Skeletal muscle cell (primary cell): ENCODE data around the gene UBE2D2.

Source experiments
- DNase-seq: peaks from one replicate; pipeline ENCODE4 v3.0.0-alpha.2; 2010; ENCODE audit warnings: low read depth
- H3K4me3 ChIP-seq: 2 replicates; pipeline ENCODE4 v1.5.1; 2011; ENCODE audit warnings: low read depth, mild to moderate bottlenecking, control low read depth, low read length, moderate library complexity

UBE2D2 gene

GRCh38 chr5:139642891-139643871 lies 82.0 kb downstream of the UBE2D2 start:
- no peak overlapping the region for H3K4me3 ChIP-seq
- DNase-seq, result no peak

DNA sequence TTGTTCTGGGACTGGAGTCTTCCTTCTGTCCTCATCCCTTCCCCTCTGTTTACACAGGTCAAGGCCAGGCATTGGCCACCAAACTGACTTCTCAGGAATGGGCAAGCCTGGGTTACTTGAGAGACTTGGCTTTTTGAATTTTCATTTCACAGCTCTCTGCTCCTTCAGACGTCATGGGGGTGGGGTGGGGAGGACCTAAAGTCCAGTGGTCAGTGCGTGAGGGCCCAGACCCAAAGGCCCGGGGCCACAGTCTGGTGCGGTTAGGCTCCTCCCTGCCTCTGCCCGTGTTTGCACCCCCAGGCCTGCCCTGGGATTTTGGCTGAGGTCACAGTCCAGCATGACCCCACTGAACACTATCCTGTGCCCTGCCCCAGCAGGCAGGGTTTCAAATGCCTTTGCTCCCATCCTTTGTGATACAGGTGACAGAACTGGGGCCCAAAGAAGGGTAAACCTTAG lies 82.9 kb downstream of the UBE2D2 start:
- no peak for DNase-seq
- no peak overlapping the region for H3K4me3 ChIP-seq

DNA sequence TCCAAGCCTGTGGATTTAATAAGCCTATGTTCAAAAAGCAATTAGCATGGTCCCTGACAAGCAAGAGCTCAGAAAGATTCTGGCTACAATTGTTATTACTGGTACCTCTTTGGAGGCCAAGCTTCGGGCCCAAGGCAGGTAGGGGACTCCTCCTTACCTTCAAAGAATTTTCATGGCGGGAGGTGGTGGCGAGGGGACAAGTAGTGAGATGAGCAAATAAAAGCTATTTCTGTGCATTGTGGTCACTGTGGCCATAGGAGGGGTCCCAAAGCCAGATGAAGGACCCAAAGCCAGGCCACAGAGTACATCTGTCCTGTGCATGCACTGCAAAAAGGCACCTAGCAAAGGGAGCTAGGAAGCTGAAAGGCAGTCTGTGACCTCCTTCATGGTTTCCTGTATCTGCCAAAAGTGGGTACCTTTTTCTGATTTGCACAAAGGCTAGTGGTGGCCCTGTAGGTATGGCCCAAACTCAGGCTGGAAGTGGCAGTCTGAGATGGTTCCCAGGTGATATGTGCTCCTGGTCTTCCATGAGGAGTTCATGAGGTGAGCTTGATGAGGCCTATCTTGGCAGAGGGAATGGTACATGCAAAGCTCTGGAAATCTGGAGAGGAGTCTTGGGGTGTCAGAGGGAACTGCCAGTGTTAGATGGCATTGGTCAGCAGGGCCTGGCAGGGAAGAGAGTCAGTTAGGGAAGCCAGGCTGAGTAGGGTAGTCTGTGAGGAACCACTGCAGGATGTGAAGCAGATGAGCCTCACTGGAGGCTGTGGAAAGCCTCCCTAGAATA lies 83.7 kb downstream of the UBE2D2 start:
- no peak overlapping the region for H3K4me3 ChIP-seq
- no peak for DNase-seq

DNA sequence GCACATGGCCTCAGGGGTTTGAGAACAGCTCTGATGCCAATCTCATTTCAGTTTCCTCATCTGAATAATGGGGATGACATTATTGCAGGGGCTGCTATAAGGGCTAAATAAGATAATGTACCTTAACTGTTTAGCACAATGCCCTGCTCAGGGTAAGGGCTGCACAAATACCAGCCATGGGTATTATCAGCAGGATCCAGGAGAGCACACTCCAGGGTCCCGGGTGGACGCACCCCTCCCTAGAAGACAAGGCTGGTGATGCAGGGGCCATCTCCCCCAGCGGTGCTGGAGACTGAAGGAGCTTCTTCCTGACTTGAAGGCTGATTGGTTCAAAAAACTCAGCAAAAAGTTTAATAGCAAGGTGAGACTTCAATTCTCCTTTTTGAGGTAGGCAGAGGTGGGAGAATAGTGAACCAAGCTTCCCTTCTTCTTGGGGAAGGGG lies 84.3 kb downstream of the UBE2D2 start:
- H3K4me3 ChIP-seq, result no peak overlapping the region

DNA sequence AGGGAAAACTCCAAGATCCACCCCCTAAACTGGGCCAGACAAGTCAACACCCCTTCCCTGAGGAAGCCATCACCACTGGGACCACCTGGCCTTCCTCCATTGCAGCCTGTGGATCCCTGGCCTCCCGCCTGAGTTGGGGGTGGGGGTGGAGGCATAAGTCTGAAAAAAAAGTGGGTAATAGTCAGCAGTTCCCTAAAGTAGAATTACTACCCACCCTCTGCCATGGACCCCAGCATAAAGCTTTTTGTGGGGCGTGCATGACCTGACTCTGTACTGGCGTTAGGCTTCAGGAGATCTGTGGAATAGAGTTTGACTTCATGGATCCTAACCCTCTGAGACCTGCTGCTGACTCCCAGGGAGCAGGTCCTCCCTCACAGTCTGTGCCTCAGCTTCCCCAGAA lies 85.0 kb downstream of the UBE2D2 start:
- no peak overlapping the region for H3K4me3 ChIP-seq
- DNase-seq, result no peak

More for the DNA sequence above, 84.3 kb downstream of the UBE2D2 start:
- no peak for DNase-seq

DNA sequence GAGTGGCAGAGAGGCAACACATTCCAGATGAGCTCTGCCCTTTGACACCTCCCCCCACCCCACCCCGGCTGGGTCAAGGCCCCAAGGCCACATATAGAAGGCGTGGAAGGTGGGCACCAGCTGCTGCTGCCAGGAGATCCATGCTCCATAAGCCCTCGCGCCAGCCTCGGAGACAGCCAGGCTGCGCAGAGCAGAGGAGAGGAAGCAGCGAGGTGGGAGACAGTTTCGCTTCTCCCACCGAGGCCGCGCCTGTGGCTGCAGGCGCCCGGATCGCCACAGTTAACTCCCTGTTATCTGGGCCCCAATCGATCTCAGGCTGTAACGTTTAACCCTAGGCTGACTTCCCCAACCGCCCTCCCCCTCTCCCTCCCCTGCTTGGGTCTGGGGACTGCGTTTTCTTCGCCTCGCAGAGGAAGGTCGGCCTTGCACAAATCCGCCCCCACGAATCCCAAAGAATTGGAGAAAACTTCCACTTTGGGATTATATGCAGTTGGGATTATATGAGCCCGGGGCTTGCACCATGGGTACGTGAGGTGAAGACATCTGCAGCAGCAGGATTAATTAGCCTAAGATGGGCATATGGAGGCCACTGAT lies 85.9 kb downstream of the UBE2D2 start:
- no peak overlapping the region for H3K4me3 ChIP-seq
- DNase-seq, result no peak

- peak overlapping the region; percentile 90 for H3K4me3 ChIP-seq
- DNase-seq, result no peak
Measured at GRCh38 chr5:139647506-139648204, 86.5 kb downstream of the UBE2D2 start.

GRCh38 chr5:139648205-139649081 lies 87.3 kb downstream of the UBE2D2 start, which contains the start of gene CXXC5:
Gene CXXC5 (plus strand): TSS chr5:139648349. CDS start chr5:139680524, 32,175 bp downstream.
- DNase-seq, result peak; percentile 73
- H3K4me3 ChIP-seq, result peak within 1 kb of the TSS; percentile 90

GRCh38 chr5:139649082-139649991 lies 88.2 kb downstream of the UBE2D2 start:
- peak overlapping the region; percentile 90 for H3K4me3 ChIP-seq
- no peak for DNase-seq

- H3K4me3 ChIP-seq, result peak overlapping the region; percentile 90
- no peak for DNase-seq
Measured at GRCh38 chr5:139650031-139650688, 89.0 kb downstream of the UBE2D2 start.

DNA sequence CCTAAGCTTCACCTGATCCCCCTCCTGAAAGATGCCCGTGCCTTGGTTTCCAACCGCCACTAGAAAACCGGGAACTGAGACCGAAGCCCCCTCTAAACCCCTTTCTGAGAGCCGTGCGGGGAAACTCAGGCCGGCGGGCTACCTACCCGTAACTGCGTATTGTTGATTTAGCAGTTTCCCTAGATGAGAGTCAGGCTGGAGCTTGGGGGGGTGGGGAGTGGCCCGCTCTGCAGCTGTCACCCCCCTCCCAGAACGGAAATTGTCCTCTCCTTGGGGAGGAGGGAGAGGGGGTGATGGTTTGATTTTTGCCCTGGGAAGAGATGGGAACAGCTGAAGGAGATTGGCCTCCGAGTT lies 89.5 kb downstream of the UBE2D2 start:
- DNase-seq, result no peak
- peak overlapping the region; percentile 90 for H3K4me3 ChIP-seq

DNA sequence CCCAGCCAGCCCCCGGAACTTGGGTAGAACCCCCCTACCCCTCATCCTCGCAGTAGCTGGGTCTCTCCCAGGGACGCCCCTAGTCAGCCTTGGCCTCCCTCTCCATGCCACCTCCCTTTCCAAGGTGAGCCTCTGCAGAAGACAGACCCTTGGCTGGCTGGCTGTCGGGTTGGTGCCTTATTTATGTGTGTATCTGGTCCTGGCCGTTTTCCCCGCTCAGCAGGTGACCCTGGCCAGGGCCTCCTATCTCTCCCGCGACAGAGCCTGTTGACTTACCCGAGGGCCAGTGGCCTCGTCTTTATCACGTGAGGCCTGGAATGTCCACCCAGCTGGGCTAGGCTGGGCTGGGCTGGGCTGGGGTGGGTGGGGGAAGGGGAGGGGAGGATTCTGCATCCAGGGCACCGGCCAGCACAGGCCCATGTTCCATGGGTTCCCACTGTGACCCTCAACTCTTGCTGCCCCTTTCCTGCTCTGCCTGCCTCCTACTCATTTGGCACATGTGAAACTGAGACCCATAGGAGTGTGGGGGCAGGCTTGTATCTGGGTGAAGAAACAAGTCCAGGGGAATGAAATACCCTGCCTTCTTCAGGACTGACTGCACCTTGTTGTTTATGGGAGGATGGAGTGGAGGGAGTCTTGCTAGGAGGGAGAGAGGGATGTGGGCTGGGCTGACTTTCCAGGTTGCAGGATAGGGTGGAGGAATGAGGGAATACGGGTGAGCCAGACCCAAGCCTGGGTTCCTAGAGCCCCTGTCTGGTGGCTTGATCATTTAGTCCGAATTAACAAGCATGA lies 90.1 kb downstream of the UBE2D2 start:
- H3K4me3 ChIP-seq, result peak overlapping the region; percentile 90

GRCh38 chr5:139651853-139652787 lies 91.0 kb downstream of the UBE2D2 start:
- H3K4me3 ChIP-seq, result peak overlapping the region; percentile 90
- DNase-seq, result peak; percentile 81

More for the DNA sequence above, 90.1 kb downstream of the UBE2D2 start:
- no peak for DNase-seq

DNA sequence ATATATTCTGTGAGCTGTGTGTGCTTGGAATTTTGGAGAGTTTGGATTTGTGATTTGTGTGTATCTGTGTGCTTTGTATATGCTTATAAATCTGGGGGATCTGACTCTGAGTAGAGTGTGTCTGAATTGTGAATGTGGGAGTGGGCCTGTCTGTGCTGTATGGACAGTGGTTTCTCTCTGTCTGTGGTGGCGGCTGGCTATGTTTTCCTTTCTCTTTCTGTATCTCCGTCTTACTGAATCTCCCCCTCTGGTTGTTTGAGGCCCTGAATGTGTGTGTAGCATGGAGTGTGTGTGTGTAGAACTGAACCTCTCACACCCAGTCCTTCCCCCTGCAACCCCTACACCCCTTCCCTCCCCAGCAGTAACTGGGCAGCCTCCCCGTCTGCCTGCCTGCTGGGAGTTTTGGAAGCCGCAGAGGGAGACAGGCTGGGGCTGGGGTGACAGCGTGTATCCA lies 91.7 kb downstream of the UBE2D2 start:
- H3K4me3 ChIP-seq, result peak overlapping the region; percentile 90
- no peak for DNase-seq

DNA sequence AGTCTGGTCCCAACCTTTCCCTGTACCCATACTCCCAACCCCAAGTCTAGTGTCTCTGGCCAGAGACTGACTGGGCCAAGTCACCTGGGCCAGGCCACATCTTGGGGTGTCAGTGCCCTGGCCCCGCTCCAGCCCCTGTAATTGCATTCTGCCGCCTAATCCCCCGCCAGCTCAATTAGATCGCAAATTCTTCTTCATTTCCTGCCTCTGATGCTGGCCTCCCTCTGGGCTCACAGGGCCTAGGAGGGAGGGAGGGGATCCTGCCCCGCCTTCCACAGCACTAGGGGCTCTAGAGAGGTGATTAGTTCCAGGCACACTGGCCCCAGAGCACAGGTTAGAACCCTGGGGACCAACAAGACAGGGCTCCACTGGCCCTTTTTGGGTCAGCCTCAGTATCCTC lies 92.5 kb downstream of the UBE2D2 start:
- no peak for DNase-seq
- H3K4me3 ChIP-seq, result peak overlapping the region; percentile 90
